Fibroblast of skin of back (primary cell): ENCODE measurements around the gene NOSIP. TPM values are rescaled to one million over a fixed set of nuclear protein-coding genes. Genes with fewer than 3 reads are reported as not detected.
"Not testable (repeated sequence)": the region's sequence is repeated elsewhere in the genome, so short reads cannot be mapped to it uniquely, and the experiment has no call there.

ENCODE experiments used
- DNase-seq: peaks from one replicate; pipeline ENCODE4 v3.0.0-alpha.2; 2013
- polyA plus RNA-seq, 2 experiments: library from polyadenylated mRNA; unstranded; fragments of 120-200 nt; gene quantifications; one replicate each; pipeline ENCODE4 v1.2.1, GENCODE V29; 2013; ENCODE audit not compliant: insufficient read length in 2 of 2

Gene NOSIP, protein sequence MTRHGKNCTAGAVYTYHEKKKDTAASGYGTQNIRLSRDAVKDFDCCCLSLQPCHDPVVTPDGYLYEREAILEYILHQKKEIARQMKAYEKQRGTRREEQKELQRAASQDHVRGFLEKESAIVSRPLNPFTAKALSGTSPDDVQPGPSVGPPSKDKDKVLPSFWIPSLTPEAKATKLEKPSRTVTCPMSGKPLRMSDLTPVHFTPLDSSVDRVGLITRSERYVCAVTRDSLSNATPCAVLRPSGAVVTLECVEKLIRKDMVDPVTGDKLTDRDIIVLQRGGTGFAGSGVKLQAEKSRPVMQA
- polyA plus RNA-seq (2013, experiment 1 of 2; ENCODE audit: insufficient read length) = 73.4 TPM
- 34.1 TPM for polyA plus RNA-seq (2013, experiment 2 of 2; ENCODE audit: insufficient read length)

DNA sequence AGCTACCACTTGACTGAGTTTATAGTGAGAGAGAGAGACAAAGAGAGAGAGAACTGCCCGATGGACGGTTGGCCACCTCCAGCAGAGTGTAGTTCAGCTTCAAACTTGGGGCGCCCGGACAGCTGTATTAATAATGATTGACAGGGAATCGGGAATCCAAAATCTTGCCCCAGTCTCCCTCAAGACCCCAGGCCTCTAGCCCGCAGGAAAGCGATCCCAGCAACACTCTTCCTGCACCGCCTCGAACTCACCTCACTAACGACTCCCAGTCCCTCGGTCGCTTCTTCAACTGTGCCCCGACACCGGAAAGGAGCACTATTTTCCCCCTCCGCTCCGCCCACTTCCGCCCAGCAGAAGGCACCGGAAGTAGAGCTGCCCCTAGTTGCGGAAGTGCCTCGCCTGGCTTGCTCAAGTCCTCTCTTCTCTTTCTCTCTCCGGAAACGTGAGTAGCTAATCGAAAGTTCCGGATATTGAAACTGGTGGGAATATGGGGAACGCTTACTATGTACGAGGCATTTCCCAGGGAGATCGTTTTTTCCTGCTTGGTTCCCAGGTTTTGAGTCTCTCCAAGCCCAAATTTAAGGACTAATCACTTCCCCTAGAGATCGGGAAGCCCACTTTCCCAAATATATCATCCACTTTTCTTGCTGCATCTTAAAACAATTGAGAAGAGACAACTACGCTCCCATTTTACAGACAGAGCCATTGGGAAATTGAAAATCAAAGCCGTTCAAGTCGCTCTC lies at the start of gene NOSIP:
NOSIP (minus strand) TSS at position 293 of the 743 bp plus-strand sequence. CDS start 19,865 bp downstream, outside the sequence.
- DNase-seq = peak; percentile 96

DNA sequence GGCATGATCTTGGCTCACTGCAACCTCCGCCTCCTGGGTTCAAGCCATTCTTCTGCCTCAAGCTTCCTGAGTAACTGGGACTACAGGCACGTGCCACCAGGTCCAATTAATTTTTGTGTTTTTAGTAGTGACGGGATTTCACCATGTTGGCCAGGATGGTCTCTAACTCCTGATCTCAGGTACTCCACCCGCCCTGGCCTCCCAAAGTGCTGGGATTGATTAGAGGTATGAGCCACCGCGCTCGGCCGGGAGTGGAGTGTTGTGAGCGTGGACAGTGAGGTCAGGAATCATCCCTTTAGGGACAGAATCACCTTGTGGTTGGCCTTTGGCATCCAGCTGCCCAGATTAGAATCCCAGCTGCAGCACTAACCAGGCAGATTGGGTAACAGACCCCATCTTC lies 49.3 kb upstream of the NOSIP start:
- no peak for DNase-seq

DNA sequence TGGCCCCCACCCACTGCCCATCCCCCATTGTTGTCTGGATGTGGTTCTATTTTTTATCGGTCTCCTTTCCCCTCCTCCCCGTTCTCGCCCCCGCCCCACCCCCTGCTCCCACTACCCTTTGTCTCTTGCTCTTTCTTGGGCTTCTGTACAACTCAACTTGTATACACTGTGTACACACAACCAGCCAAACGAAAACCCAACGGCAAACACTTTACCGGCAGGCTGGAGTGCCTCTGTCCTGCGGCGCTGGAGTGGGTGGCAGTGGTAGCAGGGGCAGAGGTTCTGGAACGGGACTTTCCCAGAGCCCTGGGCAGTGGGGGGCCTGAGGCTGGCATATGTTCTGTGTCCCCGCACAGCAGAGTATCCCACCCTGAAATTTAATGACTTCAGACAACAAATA lies 45.9 kb upstream of the NOSIP start:
- no peak for DNase-seq

DNA sequence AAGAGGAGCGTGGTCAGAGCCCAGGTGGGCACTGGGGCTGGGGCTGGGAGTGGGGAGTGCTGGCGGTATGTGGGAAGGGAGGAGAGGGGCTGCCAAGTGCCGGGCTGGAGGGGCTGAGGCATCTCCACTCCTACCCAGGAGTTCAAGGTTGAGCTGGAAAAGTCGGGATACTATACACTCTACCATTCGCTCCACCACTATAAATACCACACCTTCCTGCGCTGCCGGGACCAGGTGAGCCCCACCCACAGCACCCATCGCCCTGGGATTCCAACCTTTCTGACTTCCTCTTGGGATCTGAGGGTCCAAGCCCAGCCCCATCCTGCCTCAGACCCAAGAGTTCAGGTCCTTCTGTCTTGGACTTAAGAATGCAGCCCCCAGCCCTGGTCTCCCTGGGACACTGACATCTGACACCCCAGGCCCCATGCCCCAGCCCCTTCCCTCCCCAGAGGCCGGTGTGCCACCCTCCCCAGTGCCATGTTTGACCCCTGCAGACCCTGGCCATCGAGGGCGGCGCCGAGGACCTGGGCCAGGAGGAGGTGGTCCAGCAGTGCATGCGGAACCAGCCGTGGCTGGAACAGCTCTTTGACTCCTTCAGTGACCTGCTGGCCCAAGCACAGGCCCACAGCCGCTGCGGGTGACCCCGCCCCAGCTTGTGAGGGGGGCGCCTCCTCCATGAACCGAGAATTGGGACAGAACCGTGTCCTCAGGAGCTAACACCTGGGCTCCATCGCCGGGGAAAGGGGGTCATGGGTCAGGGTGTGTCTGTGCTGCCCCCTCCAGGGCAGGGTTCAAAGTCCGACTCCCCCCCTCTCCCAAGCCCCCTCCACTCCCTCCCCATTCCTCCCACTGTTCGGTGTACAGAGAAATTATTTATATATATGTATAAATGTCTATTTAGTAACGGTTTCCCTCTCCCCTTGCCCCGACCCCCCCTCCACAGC lies 44.9 kb upstream of the NOSIP start:
- DNase-seq = no peak

DNA sequence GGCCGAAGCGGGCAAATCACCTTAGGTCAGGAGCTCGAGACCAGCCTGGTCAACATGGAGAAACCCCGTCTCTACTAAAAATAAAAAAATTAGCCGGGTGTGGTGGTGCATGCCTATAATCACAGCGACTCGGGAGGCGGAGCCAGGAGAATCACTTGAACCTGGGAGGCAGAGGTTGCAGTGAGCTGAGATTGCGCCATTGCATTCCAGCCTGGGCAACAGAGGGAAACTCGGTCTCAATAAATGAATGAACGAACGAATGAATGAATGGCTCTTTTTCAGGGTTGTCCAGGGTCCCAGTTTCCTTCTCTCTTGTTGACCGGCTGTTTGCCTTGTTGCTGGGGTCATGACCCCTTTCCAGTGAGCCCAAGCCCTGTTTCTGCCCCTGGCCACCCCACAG lies 37.5 kb upstream of the NOSIP start:
- DNase-seq = not testable (repeated sequence)

DNA sequence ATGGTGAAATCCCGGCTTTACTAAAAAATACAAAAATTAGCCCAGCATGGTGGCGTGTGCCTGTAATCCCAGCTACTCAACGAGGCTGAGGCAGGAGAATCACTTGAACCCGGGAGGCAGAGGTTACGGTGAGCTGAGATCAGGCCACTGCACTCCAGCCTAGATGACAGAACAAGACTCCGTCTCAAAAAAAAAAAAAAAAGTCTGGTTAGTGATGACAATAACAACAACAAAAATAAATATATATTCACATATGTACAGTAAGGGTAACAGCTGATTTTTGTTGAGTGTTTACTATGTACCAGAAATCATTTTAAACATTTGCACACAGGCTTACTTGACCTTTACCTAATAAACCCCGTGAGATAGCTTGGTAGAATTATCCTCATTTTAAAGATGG lies 36.6 kb upstream of the NOSIP start:
- DNase-seq = no peak

DNA sequence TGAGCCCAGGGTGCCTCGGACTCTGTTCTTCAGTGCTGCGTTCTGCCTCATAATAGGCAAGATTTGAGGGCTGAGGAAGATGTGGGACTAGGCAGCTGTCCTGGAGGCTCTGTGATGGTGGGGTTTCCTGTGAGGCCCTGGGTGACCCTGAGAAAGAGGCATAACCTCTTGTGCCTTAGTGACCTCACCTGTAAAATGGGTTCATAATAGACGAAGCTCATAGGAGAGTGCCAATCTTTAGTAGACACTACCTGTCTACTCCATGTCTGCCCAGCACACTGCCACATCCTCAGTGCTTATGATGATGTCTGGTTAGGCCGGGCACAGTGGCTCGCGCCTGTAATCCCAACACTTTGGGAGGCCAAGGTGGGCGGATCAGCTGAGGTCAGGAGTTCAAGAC lies 36.2 kb upstream of the NOSIP start:
- DNase-seq = no peak

DNA sequence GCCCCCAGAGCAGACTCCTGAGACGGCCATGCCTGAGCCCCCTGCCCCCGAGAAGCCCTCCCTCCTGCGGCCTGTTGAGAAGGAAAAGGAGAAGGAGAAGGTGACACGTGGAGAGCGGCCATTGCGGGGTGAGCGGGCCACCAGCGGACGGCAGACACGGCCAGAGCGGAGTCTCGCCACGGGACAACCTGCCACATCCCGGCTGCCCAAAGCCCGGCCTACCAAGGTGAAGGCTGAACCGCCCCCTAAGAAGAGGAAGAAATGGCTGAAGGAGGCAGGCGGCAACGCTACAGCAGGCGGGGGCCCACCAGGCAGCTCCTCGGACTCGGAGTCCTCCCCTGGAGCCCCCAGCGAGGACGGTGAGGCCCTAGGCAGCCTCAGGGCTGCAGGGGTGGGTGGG lies 35.5 kb upstream of the NOSIP start:
- no peak for DNase-seq

DNA sequence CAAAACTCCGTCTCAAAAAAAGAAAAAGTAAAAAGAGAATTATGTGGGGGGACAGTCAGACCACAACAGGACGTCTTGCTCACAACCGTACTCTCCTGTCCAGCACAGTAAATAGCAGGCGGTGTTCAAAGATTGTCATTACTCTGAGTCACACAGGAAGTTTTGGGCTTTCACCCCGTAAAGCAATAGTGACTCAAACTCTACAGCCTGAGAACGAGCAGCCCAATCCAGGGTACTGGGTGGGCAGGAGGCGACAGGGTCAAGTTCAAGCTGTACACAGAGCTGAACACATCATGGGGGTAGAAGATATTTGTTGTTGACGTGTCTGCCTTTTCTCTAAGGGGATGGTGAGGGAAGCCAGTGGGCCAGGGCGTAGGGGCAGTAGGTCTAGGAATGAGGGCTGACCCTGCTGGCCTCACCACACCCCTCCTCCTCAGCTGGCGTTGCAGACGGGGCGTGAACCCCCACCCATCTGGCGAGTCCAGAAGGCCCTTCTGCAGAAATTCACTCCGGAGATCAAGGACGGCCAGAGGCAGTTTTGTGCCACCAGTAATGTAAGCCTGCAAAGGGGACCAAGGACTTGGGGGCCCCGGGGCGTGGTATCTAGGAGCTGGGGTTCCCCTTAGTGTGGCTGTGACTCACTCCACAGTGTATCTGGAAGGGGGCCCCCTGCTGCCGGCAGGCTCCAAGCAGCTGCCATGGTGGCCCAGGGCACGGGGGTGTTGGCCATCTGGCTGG lies 33.9 kb upstream of the NOSIP start:
- DNase-seq = peak; percentile 85

DNA sequence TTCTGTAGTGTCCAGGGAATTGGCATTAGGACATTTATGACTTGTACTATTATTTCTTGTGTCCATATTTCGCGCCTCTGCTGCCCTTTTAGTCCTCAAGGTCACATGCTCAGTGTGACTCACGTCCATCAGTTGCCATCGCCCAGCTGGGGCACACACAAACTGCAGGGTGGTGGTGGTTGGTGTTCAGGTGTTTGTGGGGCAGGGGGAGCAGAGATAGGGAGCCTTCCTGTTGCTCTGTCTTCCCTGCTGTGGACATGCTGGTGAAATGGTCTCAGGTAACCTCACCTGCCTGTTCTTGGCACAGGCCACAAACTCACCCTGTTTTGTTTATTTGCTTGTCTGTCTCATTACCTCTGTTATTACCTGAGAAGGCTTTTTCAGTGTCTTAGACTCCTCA lies 33.0 kb upstream of the NOSIP start:
- DNase-seq = no peak

DNA sequence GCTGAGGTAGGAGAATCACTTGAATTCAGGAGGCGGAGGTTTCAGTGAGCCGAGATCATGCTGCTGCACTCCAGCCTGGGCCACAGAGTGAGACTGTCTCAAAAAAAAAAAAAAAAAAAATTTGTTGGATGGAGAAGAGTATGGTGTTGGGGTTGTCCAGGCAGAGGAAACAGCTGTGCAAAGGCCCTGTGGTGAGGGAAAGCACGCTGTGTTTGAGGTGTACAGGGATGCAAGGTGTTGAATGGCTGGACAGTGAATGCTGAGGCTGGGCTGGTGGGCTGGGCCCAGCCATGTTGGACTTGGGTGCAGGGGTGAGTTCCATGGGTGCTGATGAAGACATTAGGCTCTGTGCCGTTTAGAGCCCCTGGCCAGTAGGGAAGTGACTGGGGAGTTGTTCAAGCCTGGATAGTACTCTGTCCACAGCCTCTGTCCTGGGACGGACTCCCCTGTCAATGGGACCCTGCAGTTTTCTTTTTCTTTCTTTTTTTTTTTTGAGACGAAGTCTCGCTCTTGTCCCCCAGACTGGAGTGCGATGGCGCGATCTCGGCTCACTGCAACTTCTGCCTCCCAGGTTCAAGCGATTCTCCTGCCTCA lies 29.2 kb upstream of the NOSIP start:
- no peak for DNase-seq

DNA sequence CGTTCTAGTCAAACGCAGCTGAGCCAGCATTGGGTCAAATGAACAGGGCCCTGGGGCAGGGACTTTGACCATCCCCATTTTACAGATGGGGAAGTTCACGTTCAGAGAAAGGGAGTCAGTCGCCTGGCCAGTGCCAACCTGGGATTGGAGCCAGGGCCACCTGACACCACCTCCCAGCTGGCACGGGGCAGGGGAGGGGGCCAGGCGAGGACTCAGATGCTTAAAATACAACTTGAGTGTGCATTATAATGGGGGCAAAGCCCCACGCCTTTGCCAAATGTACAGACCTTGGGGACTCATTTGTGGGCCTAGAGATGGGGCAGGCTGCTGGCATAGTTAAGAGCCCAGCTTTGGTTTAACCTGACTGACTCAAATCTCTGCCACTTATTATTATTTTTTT lies 25.2 kb upstream of the NOSIP start:
- DNase-seq = no peak

DNA sequence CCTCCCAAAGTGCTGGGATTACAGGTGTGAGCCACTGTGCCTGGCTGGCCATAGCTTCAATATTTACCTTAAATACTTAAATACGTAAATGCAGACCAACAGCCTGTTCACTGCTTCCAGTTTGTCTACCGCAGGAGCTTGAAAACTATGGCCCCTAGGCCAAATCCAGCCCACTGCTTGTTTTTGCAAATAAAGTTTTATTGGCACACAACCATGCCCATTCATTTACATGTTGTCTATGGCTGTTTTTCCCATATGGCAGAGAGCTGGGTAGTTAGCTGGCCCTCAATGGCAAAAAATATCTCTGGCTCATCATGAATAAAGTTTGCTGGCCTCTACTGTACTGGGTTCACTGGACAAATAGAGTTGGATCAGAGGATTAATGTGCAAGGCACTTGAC lies 22.4 kb upstream of the NOSIP start:
- DNase-seq = no peak

DNA sequence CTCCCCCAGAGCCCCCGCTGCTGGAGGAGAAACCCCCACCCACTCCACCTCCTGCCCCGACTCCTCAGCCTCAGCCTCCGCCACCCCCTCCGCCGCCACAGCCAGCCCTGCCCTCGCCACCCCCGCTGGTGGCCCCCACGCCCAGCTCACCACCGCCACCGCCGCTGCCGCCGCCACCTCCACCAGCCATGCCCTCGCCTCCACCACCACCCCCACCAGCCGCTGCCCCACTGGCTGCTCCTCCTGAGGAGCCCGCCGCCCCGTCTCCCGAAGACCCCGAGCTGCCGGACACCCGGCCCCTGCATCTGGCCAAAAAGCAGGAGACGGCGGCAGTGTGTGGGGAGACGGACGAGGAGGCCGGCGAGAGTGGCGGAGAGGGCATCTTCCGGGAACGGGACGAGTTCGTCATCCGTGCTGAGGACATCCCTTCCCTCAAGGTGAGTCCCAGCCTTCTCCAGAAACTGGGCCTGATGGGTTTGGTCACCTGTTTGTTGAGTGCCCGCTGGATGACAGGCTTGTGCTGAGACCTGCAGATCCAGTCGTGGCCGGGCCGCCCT lies 21.2 kb upstream of the NOSIP start:
- no peak for DNase-seq

DNA sequence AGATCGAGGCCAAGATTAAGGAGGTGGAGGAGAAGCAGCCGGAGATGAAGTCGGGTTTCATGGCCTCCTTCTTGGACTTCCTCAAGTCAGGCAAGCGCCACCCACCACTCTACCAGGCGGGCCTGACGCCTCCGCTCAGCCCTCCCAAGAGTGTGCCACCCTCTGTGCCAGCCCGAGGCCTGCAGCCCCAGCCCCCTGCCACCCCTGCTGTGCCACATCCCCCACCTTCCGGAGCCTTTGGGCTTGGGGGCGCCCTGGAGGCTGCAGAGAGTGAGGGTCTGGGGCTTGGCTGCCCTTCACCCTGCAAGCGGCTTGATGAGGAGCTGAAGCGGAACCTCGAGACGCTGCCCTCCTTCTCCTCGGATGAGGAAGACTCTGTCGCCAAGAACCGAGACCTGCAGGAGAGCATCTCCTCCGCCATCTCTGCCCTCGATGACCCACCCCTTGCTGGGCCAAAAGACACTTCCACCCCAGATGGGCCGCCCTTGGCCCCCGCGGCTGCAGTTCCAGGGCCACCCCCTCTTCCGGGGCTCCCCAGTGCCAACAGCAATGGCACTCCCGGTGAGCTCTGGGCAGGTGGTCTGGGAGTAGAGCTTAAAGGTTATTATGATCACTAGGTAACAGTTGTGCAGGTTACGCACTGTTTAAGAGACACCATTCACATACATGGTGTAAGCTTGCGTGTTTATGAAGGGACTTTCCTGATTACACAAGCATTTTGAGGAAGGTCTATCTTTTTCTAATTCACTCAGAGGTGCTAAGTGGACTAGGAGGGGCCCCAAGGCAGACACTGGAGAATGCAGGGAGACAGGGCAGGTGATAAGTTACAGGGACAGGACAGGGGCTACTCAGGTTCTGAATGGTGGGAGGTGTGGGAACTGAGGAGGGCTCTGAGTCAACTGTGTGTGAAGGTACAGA lies 19.3 kb upstream of the NOSIP start:
- no peak for DNase-seq

DNA sequence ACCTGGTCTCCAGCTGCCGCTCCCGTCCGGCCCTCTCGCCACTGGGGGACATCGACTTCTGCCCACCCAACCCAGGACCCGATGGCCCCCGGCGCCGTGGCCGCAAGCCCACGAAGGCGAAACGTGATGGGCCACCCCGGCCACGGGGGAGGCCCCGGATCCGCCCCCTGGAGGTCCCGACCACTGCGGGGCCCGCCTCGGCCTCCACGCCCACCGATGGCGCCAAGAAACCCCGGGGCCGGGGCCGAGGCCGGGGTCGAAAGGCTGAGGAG lies 17.3 kb upstream of the NOSIP start:
- DNase-seq = no peak

DNA sequence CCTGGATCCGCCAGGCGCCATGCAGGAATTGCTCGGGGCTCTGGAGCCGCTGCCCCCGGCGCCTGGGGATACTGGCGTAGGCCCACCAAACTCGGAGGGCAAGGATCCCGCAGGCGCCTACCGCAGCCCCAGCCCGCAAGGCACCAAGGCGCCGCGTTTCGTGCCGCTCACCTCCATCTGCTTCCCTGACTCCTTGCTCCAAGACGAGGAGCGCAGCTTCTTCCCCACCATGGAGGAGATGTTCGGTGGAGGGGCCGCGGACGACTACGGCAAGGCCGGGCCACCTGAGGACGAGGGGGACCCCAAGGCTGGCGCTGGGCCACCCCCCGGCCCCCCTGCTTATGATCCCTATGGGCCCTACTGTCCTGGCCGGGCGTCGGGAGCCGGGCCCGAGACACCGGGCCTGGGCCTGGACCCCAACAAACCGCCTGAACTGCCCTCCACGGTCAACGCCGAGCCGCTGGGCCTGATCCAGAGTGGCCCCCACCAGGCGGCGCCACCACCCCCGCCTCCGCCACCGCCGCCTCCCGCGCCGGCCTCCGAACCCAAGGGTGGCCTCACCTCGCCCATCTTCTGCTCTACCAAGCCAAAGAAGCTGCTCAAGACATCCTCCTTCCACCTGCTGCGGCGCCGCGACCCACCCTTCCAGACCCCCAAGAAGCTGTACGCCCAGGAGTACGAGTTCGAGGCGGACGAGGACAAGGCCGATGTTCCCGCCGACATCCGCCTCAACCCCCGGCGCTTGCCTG lies 16.8 kb upstream of the NOSIP start:
- no peak for DNase-seq

DNA sequence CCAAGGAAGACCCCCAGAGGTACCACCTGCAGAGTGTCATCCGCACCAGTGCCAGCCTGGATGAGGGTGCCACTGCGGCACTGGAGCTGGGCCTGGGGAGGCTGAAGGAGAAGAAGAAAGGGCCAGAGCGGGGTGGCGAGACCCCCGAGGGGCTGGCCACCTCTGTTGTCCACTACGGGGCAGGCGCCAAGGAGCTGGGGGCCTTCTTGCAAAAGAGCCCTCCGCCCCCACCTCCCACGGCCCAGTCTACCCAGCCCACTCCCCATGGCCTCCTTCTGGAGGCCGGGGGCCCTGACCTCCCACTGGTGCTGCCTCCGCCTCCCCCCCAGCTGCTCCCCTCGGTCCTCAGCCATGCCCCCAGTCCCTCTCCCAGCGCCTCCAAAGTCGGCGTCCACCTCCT lies 16.1 kb upstream of the NOSIP start:
- DNase-seq = no peak

DNA sequence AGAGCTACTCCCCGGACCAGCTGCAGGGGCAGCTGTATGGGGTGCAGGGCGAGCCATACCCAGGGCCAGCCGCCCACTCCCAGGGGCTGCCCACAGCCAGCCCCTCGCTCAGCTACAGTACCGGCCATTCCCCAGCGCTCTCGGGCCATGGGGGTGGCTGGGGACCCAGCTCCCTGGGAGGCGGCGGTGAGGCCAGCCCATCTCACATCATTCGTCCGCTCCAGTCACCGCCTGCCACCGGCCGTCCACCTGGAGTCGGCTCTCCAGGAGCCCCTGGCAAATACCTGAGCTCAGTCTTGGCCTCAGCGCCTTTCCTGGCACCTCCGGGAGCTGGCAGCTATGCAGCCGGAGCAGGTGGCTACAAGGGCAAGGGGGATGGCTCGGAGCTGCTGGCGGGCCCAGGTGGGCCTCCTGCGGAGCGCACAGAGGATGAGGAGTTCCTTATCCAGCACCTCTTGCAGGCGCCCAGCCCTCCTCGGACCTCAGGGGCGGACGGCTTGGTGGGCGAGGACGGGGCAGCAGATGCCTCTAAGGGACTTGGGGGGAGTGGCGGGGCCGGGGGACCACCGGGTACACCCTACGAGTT lies 15.6 kb upstream of the NOSIP start:
- DNase-seq = no peak
